Stimulated activated CD8-positive, alpha-beta memory T cell treated with anti-CD3 and anti-CD28 coated beads, Interleukin-15, amount 100 ng/mL, for 1 hour (primary cell): ENCODE data around the gene BAG5.
"Not testable (repeated sequence)": the region's sequence is repeated elsewhere in the genome, so short reads cannot be mapped to it uniquely, and the experiment has no call there.

Experiments used
- DNase-seq: peaks from one replicate; pipeline ENCODE4 v3.0.0-alpha.2; 2020; ENCODE audit warnings: low read depth

The BAG5 gene

GRCh38 chr14:103534576-103535061 lies 27.8 kb downstream of the BAG5 start:
- no peak for DNase-seq

- no peak for DNase-seq
Observed at GRCh38 chr14:103533999-103534575, 28.4 kb downstream of the BAG5 start.

- no peak for DNase-seq
Observed at GRCh38 chr14:103533137-103533998, 29.1 kb downstream of the BAG5 start.

GRCh38 chr14:103532216-103533136 lies 30.0 kb downstream of the BAG5 start:
- DNase-seq: no peak

GRCh38 chr14:103531421-103532215 lies 30.8 kb downstream of the BAG5 start:
- DNase-seq: no peak

- no peak for DNase-seq
Observed at GRCh38 chr14:103530831-103531230, 31.6 kb downstream of the BAG5 start.

GRCh38 chr14:103530390-103530789 lies 32.1 kb downstream of the BAG5 start:
- DNase-seq: no peak

GRCh38 chr14:103529383-103530365 lies 32.8 kb downstream of the BAG5 start:
- DNase-seq: no peak

- peak; percentile 61 for DNase-seq
Observed at GRCh38 chr14:103528587-103529382, 33.7 kb downstream of the BAG5 start, which contains the start of gene TRMT61A. Gene TRMT61A, plus strand, starts transcription at chr14:103529196. Its CDS starts 783 bp downstream, at chr14:103529979.

- DNase-seq: no peak
Observed at GRCh38 chr14:103528146-103528586, 34.3 kb downstream of the BAG5 start.

- no peak for DNase-seq
Observed at GRCh38 chr14:103527408-103528145, 34.9 kb downstream of the BAG5 start.

GRCh38 chr14:103526914-103527248 lies 35.6 kb downstream of the BAG5 start:
- no peak for DNase-seq

GRCh38 chr14:103526247-103526913 lies 36.1 kb downstream of the BAG5 start:
- no peak for DNase-seq

- DNase-seq: not testable (repeated sequence)
Observed at GRCh38 chr14:103525430-103526246, 36.8 kb downstream of the BAG5 start.

- no peak for DNase-seq
Observed at GRCh38 chr14:103524002-103524935, 38.2 kb downstream of the BAG5 start.

- DNase-seq: no peak
Observed at GRCh38 chr14:103523575-103523954, 38.9 kb downstream of the BAG5 start.
